H1 (cell line): ENCODE measurements around the gene ARHGEF4. TPM values are rescaled to one million over a fixed set of nuclear protein-coding genes. Genes with fewer than 3 reads are reported as not detected.

Source experiments
- BCL11A ChIP-seq, 2 experiments: IDR thresholded peaks; one replicate each; pipeline ENCODE4 v1.6.1; 2011; ENCODE audit warnings: low read depth in 2 of 2, low read length in 2 of 2, mild to moderate bottlenecking in 2 of 2
- JUN ChIP-seq: IDR thresholded peaks from 2 replicates; pipeline ENCODE4 v1.6.1; 2011; ENCODE audit warnings: low read depth, mild to moderate bottlenecking, improper control_type of control experiment, low read length
- NRF1 ChIP-seq: IDR thresholded peaks from 2 replicates; pipeline ENCODE4 v1.6.1; 2011; ENCODE audit warnings: mild to moderate bottlenecking, low read depth, low read length, improper control_type of control experiment
- SRF ChIP-seq: IDR thresholded peaks from 2 replicates; pipeline ENCODE4 v1.6.1; 2011; ENCODE audit warnings: mild to moderate bottlenecking, low read depth, low read length, moderate library complexity
- polyA plus RNA-seq, 7 experiments: library from polyadenylated mRNA; depleted of rRNA in 3 of 7; stranded (reverse) in 5 of 7; unstranded in 2 of 7; fragments of >200 nt in 5 of 7; fragments of 200-250 nt in 2 of 7; gene quantifications; 1 replicate in 5 of 7; 2 replicates in 1 of 7; 4 replicates in 1 of 7; pipeline versions ENCODE4 v1.2.1 to v1.2.3, GENCODE V29; 2011 to 2013; ENCODE audit warnings: missing spikeins in 2 of 7, mixed read lengths in 2 of 7
- total RNA-seq: library from RNA; stranded (reverse); fragmentation: NEBNext Ultra II Directional; extraction: Animal tissue kit (Norgen Biotek cat#: 25700); gene quantifications from 2 replicates; pipeline ENCODE4 v1.2.1, GENCODE V29; 2021
- TF ChIP-seq, protein P1 (sequence below): fragments of 300-600 bp; sonication (generic); IDR thresholded peaks from 2 replicates; pipeline ENCODE4 v1.7.1; 2012; ENCODE audit warnings: low read length, moderate library complexity, mild to moderate bottlenecking, inconsistent platforms; ENCODE audit not compliant: insufficient replicate concordance
- TF ChIP-seq, protein P2 (sequence below): IDR thresholded peaks from 2 replicates; pipeline ENCODE4 v1.6.1; 2012; ENCODE audit warnings: inconsistent platforms

ARHGEF4 gene
- total and polyA plus RNA-seq, 2 of the 8 experiments (the other 6 are each of a cell fraction or from before 2014, with no cell fraction given), result 10.6 to 14.6 TPM

DNA sequence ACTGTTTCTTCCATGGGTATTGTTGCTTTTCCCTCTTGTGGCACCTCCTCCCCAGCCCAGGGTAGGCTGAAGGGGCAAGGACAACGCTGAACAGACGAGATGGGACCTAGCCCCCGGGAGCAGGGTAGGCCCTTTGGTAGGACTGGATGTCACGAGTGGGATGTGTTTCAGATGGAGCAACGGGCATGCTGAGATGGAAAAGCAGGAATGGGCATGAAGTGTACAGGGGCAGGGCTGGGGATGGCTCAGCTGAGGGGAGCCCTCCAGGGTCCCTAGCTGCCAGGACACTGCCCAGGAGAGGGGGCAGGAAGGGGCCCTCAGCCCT, 33.4 kb downstream of the ARHGEF4 start (continued):
- TF ChIP-seq, protein P1, sequence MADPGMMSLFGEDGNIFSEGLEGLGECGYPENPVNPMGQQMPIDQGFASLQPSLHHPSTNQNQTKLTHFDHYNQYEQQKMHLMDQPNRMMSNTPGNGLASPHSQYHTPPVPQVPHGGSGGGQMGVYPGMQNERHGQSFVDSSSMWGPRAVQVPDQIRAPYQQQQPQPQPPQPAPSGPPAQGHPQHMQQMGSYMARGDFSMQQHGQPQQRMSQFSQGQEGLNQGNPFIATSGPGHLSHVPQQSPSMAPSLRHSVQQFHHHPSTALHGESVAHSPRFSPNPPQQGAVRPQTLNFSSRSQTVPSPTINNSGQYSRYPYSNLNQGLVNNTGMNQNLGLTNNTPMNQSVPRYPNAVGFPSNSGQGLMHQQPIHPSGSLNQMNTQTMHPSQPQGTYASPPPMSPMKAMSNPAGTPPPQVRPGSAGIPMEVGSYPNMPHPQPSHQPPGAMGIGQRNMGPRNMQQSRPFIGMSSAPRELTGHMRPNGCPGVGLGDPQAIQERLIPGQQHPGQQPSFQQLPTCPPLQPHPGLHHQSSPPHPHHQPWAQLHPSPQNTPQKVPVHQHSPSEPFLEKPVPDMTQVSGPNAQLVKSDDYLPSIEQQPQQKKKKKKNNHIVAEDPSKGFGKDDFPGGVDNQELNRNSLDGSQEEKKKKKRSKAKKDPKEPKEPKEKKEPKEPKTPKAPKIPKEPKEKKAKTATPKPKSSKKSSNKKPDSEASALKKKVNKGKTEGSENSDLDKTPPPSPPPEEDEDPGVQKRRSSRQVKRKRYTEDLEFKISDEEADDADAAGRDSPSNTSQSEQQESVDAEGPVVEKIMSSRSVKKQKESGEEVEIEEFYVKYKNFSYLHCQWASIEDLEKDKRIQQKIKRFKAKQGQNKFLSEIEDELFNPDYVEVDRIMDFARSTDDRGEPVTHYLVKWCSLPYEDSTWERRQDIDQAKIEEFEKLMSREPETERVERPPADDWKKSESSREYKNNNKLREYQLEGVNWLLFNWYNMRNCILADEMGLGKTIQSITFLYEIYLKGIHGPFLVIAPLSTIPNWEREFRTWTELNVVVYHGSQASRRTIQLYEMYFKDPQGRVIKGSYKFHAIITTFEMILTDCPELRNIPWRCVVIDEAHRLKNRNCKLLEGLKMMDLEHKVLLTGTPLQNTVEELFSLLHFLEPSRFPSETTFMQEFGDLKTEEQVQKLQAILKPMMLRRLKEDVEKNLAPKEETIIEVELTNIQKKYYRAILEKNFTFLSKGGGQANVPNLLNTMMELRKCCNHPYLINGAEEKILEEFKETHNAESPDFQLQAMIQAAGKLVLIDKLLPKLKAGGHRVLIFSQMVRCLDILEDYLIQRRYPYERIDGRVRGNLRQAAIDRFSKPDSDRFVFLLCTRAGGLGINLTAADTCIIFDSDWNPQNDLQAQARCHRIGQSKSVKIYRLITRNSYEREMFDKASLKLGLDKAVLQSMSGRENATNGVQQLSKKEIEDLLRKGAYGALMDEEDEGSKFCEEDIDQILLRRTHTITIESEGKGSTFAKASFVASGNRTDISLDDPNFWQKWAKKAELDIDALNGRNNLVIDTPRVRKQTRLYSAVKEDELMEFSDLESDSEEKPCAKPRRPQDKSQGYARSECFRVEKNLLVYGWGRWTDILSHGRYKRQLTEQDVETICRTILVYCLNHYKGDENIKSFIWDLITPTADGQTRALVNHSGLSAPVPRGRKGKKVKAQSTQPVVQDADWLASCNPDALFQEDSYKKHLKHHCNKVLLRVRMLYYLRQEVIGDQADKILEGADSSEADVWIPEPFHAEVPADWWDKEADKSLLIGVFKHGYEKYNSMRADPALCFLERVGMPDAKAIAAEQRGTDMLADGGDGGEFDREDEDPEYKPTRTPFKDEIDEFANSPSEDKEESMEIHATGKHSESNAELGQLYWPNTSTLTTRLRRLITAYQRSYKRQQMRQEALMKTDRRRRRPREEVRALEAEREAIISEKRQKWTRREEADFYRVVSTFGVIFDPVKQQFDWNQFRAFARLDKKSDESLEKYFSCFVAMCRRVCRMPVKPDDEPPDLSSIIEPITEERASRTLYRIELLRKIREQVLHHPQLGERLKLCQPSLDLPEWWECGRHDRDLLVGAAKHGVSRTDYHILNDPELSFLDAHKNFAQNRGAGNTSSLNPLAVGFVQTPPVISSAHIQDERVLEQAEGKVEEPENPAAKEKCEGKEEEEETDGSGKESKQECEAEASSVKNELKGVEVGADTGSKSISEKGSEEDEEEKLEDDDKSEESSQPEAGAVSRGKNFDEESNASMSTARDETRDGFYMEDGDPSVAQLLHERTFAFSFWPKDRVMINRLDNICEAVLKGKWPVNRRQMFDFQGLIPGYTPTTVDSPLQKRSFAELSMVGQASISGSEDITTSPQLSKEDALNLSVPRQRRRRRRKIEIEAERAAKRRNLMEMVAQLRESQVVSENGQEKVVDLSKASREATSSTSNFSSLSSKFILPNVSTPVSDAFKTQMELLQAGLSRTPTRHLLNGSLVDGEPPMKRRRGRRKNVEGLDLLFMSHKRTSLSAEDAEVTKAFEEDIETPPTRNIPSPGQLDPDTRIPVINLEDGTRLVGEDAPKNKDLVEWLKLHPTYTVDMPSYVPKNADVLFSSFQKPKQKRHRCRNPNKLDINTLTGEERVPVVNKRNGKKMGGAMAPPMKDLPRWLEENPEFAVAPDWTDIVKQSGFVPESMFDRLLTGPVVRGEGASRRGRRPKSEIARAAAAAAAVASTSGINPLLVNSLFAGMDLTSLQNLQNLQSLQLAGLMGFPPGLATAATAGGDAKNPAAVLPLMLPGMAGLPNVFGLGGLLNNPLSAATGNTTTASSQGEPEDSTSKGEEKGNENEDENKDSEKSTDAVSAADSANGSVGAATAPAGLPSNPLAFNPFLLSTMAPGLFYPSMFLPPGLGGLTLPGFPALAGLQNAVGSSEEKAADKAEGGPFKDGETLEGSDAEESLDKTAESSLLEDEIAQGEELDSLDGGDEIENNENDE, result no peak
- TF ChIP-seq SRF (no peak), NRF1 (no peak), BCL11A (IDR thresholded peaks at IDR 0.05; ENCODE audit: low read depth in 2 of 2, low read length in 2 of 2) (no peak), JUN (no peak)
- TF ChIP-seq, protein P2, sequence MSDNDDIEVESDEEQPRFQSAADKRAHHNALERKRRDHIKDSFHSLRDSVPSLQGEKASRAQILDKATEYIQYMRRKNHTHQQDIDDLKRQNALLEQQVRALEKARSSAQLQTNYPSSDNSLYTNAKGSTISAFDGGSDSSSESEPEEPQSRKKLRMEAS, result no peak
